Hematopoietic multipotent progenitor cell treated with erythropoietin and hydrocortisone succinate and interleukin-3 and kit ligand, for 15 days (in vitro differentiated cells): Measurements from ENCODE around the gene MORN5.

Source experiments
- DNase-seq: peaks from one replicate; pipeline ENCODE4 v3.0.0-alpha.2; 2015; ENCODE audit warnings: low spot score

MORN5 gene

GRCh38 chr9:122144836-122145591 lies 14.7 kb upstream of the MORN5 start:
- peak; percentile 76 for DNase-seq

- DNase-seq = peak; percentile 81
Measured at GRCh38 chr9:122145592-122145863, 14.2 kb upstream of the MORN5 start.

- DNase-seq = no peak
Measured at GRCh38 chr9:122151267-122151828, 8.4 kb upstream of the MORN5 start.

- no peak for DNase-seq
Measured at GRCh38 chr9:122155796-122156195, 3.9 kb upstream of the MORN5 start.

GRCh38 chr9:122158202-122158601 lies 1.5 kb upstream of the MORN5 start:
- DNase-seq = peak; percentile 75

GRCh38 chr9:122159925-122160246 lies 178 bp downstream of the MORN5 start:
- DNase-seq = no peak

- DNase-seq = no peak
Measured at GRCh38 chr9:122162415-122162814, 2.7 kb downstream of the MORN5 start.

- no peak for DNase-seq
Measured at GRCh38 chr9:122164286-122164685, 4.6 kb downstream of the MORN5 start.

- no peak for DNase-seq
Measured at GRCh38 chr9:122168356-122168755, 8.6 kb downstream of the MORN5 start.

- DNase-seq = peak; percentile 67
Measured at GRCh38 chr9:122172131-122172530, 12.4 kb downstream of the MORN5 start.

- DNase-seq = no peak
Measured at GRCh38 chr9:122173670-122174069, 14.0 kb downstream of the MORN5 start.

GRCh38 chr9:122176916-122177315 lies 17.2 kb downstream of the MORN5 start:
- DNase-seq = no peak

GRCh38 chr9:122179054-122179689 lies 19.5 kb downstream of the MORN5 start:
- DNase-seq = no peak

GRCh38 chr9:122179690-122180074 lies 20.0 kb downstream of the MORN5 start:
- no peak for DNase-seq

GRCh38 chr9:122180633-122181032 lies 20.9 kb downstream of the MORN5 start:
- peak; percentile 22 for DNase-seq

GRCh38 chr9:122183501-122183900 lies 23.8 kb downstream of the MORN5 start:
- DNase-seq = no peak

GRCh38 chr9:122184551-122184950 lies 24.8 kb downstream of the MORN5 start:
- DNase-seq = no peak

GRCh38 chr9:122186301-122186700 lies 26.6 kb downstream of the MORN5 start:
- DNase-seq = no peak

- DNase-seq = no peak
Measured at GRCh38 chr9:122186777-122187470, 27.2 kb downstream of the MORN5 start.

- no peak for DNase-seq
Measured at GRCh38 chr9:122188369-122188768, 28.7 kb downstream of the MORN5 start.

GRCh38 chr9:122190597-122191381 lies 31.1 kb downstream of the MORN5 start:
- DNase-seq = no peak

GRCh38 chr9:122191584-122191983 lies 31.9 kb downstream of the MORN5 start:
- DNase-seq = no peak
